ENCODE data around the gene ARHGEF12.

ARHGEF12 gene

DNA sequence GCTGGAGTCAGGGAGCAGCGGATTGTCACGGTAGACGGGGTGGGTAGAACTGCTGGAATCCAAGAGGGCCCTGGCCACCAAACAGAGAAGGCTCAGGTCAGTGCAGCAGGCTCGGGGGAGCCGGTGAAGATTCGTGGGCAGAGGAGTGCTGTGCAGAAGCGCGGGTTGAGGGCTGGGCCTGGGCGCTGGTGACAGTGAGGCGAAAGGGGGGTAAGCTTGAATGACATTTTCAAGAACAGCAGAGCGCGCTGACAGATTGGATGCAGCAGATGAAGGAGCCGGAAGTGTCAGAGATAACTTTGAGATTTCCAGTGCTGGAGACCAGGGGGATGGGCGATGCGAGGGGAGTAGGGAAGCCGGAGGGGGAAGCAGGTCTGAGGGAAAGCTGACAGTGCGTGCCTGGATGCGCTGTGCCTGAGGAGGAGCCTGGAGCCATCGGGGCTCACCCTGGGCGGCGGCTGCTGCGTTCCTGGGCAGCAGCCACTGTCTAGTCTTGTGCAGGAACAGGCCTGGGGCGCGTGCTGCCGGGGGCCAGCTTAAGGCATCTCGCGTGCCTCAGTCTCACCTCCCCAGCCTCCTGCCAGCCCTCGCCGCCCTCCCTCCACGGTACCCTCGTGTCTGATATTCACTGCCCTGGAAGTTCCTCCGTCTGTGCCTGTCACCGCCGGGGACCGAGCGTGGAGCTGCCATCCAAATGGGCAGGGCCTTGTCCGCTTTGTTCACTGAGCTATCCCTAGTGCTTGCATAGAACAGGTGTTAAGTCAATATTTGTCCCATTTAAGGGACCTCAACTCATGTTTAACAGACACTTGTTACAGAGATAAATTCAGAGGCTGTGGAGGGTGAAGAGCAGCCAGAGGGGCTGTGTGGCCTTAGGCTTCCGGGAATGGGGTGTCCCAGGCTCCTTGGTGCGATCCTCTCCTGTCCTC, 180.5 kb downstream of the ARHGEF12 start:
- no peak for DNase-seq (ENCODE audit: low read depth)
- no peak for TF ChIP-seq CTCF (IDR thresholded peaks at IDR 0.05; ENCODE audit: low read depth, low read length, missing control alignments)
- H3K4me3 ChIP-seq (ENCODE audit: low read depth, low read length): no peak overlapping the region

GRCh38 chr11:120517390-120517761, 181.2 kb downstream of the ARHGEF12 start:
- TF ChIP-seq CTCF (IDR thresholded peaks at IDR 0.05; ENCODE audit: low read depth, low read length, missing control alignments): no peak
- no peak for DNase-seq (ENCODE audit: low read depth)
- no peak overlapping the region for H3K4me3 ChIP-seq (ENCODE audit: low read depth, low read length)

DNA sequence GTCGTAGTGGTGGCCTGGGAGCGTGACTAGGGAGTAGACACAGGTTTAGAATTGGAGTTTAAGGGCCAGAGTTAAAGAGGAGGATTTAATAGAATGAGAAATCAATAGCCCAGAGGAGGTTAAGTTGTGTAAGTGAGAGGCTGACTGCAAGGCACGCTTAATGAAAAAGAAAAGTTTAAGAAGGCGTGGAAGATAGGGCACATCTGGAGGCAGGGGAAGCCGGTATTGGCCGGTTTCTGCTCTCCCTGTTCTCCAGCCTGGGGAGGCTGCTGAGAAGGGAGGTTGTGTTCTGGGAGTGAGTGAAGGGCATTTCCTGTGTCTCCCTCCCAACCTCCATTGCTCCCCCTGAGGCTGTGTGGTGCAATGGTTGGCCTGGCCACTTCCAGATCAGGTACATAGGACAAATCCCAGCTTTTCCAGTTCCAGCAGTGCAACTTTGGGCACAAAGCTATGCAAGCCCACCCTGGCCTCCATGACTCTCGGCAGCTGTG, 181.6 kb downstream of the ARHGEF12 start:
- no peak for TF ChIP-seq CTCF (IDR thresholded peaks at IDR 0.05; ENCODE audit: low read depth, low read length, missing control alignments)
- H3K4me3 ChIP-seq (ENCODE audit: low read depth, low read length): no peak overlapping the region
- no peak for DNase-seq (ENCODE audit: low read depth)

GRCh38 chr11:120518356-120518755, 182.1 kb downstream of the ARHGEF12 start:
- no peak overlapping the region for H3K4me3 ChIP-seq (ENCODE audit: low read depth, low read length)
- DNase-seq (ENCODE audit: low read depth): no peak
- TF ChIP-seq CTCF (IDR thresholded peaks at IDR 0.05; ENCODE audit: low read depth, low read length, missing control alignments): no peak

DNA sequence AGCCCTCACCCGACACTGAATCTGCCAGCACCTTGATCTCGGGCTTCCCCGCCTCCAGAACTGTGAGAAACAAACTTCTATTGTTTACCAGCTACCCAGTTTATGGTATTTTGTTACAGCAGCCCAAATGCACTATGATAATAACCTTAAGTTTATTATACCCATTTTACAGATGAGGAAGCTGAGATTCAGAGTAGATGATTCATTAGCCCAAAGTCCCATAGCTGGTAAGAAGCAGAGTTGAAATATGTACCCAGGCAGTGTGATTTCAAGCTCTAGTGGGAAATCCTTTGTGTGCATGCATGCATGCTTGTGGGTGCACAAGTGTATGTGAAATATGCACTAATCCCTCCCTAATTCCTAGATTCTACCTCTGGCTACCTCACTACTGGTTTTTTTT, 183.3 kb downstream of the ARHGEF12 start:
- H3K4me3 ChIP-seq (ENCODE audit: low read depth, low read length): no peak overlapping the region
- no peak for TF ChIP-seq CTCF (IDR thresholded peaks at IDR 0.05; ENCODE audit: low read depth, low read length, missing control alignments)
- DNase-seq (ENCODE audit: low read depth): no peak

DNA sequence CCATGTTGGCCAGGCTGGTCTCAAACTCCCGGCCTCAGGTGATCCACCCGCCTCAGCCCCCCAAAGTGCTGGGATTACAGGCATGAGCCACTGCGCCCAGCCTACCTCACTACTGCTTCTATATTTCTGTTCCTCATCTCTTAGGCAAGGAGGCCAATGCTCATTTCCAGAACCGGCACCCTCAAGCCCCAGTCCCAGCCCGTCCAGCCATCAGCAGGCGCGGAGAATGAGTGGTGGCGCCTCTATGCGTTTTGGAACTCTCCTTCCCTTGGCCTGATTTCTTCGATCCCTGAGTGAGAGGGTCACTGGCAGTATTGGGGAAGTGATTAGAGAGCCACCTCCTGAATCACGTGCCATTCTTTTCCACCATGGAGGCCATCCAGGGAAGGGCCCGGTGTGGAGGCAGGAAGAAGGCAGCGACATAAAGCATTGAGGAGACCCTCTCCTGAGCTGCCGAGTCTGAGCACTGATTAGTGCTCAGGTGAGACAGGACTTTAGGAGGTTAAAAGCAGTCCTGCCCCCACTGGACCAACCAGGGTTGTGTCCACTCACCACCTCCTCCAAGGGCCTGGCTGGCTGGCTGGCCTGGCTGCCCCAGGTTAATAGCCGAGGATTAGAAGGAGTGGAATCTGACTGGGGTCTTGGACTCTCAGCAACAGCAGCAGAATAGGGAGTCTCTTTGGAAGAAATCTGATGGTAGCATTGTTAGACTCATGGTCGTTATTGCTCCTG, 184.0 kb downstream of the ARHGEF12 start:
- H3K4me3 ChIP-seq (ENCODE audit: low read depth, low read length): no peak overlapping the region
- DNase-seq (ENCODE audit: low read depth): no peak
- TF ChIP-seq CTCF (IDR thresholded peaks at IDR 0.05; ENCODE audit: low read depth, low read length, missing control alignments): no peak
